Measurements from ENCODE around the gene PSG2.
"Not testable (repeated sequence)": the region's sequence is repeated elsewhere in the genome, so short reads cannot be mapped to it uniquely, and the experiment has no call there.

Gene PSG2

DNA sequence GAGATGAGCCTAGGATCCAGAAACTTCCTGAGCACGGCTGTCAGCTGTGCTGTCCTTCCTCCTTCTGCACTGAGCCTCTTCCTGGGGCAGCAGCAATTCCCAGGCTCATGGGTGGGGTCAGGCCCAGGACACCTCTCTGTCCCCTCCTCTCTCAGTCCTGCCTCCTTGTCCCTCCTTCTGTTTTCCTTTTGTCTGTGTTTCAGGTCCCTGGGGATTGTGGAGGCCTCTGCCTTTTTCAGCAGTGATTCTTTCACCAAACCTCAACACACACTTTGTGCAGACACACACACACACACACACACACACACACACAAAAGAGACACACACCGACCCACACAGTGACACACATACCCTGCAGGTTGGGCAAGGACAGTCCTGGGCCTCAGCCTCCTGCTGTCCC lies at the start of gene PSG2:
Gene PSG2 (minus strand): TSS at position 101 of the 400 bp plus-strand sequence. CDS start 132 bp downstream, outside the sequence.
- H3K4me3 ChIP-seq (ENCODE audit: low read depth, low read length); DNase-seq (ENCODE audit: low read depth, low spot score); CTCF ChIA-PET; POLR2A ChIA-PET: not testable (repeated sequence)

GRCh38 chr19:43131281-43131842 lies 48.9 kb upstream of the PSG2 start:
- CTCF ChIA-PET; POLR2A ChIA-PET; DNase-seq (ENCODE audit: low read depth, low spot score); H3K4me3 ChIP-seq (ENCODE audit: low read depth, low read length): not testable (repeated sequence)

DNA sequence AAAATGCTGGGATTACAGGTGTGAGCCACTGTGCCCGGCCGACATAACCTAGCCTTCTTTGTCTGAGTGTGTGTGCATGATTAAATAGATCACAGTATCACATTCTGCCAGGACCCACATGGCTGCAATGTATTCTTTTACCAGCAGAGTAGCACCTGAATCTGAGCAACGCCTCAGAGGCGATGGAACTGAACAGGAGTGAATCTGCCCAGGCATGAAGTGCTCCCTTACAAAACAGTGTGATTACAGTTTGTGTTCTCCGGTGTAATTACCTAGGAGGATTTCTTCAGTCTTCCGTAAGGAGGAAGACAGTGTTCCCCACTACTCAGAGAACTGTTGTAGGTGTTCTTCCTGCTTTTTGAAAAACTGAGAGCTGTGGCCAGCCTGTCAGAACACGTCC lies 46.7 kb upstream of the PSG2 start:
- CTCF ChIA-PET; POLR2A ChIA-PET; DNase-seq (ENCODE audit: low read depth, low spot score); H3K4me3 ChIP-seq (ENCODE audit: low read depth, low read length): not testable (repeated sequence)

DNA sequence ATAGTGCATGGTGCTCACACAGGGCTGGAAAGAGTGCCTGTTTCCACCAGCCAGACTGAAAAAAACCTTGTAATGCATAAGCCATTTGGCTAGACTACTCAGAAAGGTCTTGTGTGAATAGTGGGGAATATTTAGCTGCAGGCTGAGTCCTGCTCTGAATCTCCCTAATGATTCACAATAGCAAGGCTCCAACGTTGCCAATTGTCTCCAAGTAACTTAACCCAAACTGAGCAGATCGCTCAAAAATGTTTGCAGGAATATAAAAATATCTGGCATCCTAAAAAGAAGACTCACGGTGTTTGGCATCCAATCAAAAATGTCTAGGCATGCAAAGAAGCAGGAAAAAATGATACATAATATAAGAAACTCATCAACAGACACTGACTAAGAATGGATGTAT lies 44.8 kb upstream of the PSG2 start:
- H3K4me3 ChIP-seq (ENCODE audit: low read depth, low read length); POLR2A ChIA-PET; CTCF ChIA-PET: not testable (repeated sequence)
- peak; percentile 96 for DNase-seq (ENCODE audit: low read depth, low spot score)

GRCh38 chr19:43126720-43127119 lies 44.2 kb upstream of the PSG2 start:
- no peak for DNase-seq (ENCODE audit: low read depth, low spot score)
- TF ChIP-seq, protein P1, sequence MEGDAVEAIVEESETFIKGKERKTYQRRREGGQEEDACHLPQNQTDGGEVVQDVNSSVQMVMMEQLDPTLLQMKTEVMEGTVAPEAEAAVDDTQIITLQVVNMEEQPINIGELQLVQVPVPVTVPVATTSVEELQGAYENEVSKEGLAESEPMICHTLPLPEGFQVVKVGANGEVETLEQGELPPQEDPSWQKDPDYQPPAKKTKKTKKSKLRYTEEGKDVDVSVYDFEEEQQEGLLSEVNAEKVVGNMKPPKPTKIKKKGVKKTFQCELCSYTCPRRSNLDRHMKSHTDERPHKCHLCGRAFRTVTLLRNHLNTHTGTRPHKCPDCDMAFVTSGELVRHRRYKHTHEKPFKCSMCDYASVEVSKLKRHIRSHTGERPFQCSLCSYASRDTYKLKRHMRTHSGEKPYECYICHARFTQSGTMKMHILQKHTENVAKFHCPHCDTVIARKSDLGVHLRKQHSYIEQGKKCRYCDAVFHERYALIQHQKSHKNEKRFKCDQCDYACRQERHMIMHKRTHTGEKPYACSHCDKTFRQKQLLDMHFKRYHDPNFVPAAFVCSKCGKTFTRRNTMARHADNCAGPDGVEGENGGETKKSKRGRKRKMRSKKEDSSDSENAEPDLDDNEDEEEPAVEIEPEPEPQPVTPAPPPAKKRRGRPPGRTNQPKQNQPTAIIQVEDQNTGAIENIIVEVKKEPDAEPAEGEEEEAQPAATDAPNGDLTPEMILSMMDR (IDR thresholded peaks at IDR 0.05; ENCODE audit: insufficient read depth, low read length, missing control alignments) = no peak
- CTCF ChIA-PET = no interaction called here
- no peak overlapping the region for H3K4me3 ChIP-seq (ENCODE audit: low read depth, low read length)
- POLR2A ChIA-PET = no interaction called here

DNA sequence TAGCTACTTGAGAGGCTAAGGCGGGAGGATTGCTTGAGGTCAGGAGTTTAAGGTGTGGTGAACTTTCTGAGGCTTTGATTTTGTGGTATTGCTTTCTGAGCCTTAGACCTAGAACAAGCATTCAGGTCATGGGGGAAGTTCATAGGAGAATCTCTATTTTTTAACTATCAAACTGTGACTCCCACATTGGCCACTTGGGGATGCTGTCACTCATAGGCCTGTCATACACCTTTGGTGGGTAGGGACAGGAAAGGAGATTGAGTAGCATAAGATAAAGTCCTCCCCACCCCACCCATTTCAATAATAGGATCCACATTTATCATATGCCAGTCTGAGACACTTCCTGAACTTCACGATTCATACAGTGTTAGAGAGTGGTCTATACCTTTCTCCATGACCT lies 41.9 kb upstream of the PSG2 start:
- no peak overlapping the region for H3K4me3 ChIP-seq (ENCODE audit: low read depth, low read length)
- ChIA-PET POLR2A (no interaction called here), CTCF (no interaction called here)

GRCh38 chr19:43120433-43121026 lies 38.0 kb upstream of the PSG2 start:
- POLR2A ChIA-PET; CTCF ChIA-PET; H3K4me3 ChIP-seq (ENCODE audit: low read depth, low read length): not testable (repeated sequence)
- DNase-seq (ENCODE audit: low read depth, low spot score) = peak; percentile 61

More for the DNA sequence above, 41.9 kb upstream of the PSG2 start:
- TF ChIP-seq, protein P1 (IDR thresholded peaks at IDR 0.05; ENCODE audit: insufficient read depth, low read length, missing control alignments) = no peak
- no peak for DNase-seq (ENCODE audit: low read depth, low spot score)

DNA sequence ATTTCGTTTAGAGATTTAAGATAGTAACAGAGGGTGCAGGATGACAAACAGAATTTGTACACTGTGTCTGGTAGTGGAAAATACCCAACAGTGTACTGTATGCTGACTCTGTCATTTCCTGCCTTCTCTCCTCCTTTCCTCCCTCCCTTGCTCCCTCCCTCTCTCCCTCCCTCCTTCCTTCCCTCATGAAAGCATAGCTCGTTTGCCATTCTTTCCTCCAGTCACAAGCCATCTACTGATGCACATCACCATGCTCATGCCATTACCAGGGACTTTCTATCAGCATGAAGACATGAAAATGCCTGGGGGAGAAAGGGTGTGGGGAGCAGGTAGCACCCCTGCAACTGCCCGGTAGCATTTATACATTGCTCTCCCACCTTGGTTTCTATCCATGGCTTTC lies 37.0 kb upstream of the PSG2 start:
- CTCF ChIA-PET; POLR2A ChIA-PET; H3K4me3 ChIP-seq (ENCODE audit: low read depth, low read length); DNase-seq (ENCODE audit: low read depth, low spot score): not testable (repeated sequence)

DNA sequence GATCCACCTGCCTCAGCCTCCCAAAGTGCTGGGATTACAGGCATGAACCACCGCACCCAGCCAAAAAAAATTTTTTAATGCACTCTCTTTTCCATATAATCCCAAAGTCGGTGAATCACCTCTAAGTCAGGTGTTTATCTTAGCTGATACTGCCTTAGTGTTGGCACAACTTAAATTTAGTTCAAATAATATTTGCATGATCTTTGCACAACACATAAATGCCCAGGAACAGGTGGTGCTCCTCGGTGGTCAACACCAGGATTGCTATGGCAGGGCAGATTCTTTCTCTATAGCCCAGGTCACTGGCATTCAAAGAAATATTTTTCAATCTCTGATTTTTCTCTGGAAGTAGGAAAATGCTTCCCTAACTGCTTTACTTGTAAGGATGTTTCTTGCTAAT lies 33.9 kb upstream of the PSG2 start:
- CTCF ChIA-PET; DNase-seq (ENCODE audit: low read depth, low spot score); H3K4me3 ChIP-seq (ENCODE audit: low read depth, low read length); POLR2A ChIA-PET: not testable (repeated sequence)

DNA sequence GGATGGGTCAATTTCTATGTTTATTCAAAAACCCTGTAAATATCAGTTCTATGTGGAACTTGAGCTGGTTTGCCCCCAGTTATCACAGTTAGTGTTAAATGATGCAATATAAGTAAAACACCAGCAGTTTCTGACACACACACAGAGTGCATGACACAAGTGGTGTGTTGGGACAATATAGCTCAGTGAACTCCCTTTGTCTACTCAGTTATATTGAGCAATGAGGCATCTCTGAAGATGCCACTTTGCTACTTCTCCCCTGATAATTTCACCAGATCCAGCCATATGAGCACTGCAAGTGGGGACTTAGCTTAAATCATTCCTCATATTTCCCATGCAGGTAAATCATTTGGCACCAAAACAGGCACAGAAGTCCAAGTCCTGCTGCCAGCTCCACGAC lies 33.0 kb upstream of the PSG2 start:
- H3K4me3 ChIP-seq (ENCODE audit: low read depth, low read length); POLR2A ChIA-PET; DNase-seq (ENCODE audit: low read depth, low spot score); CTCF ChIA-PET: not testable (repeated sequence)

DNA sequence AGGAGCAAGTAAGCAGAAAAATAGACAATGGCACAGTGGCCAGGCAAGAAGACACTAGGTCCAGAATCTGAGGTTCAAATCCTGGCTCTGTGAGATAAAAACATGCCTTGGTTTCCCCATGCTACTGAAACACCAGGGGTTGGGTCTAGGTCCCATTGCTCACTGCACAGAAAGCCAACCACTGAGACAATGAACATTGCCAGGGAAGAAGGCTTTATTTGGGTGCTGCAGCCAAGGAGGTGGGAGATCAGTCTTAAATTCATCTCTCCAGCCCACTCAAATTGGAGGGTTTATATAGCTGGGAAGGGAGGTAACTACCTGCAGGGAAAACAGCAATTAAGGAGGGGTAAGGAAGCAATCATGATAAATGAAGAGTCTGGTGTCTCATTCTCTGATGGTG lies 32.6 kb upstream of the PSG2 start:
- DNase-seq (ENCODE audit: low read depth, low spot score); H3K4me3 ChIP-seq (ENCODE audit: low read depth, low read length); POLR2A ChIA-PET; CTCF ChIA-PET: not testable (repeated sequence)

- CTCF ChIA-PET; H3K4me3 ChIP-seq (ENCODE audit: low read depth, low read length); POLR2A ChIA-PET: not testable (repeated sequence)
- peak; percentile 24 for DNase-seq (ENCODE audit: low read depth, low spot score)
Observed at GRCh38 chr19:43114626-43115025, 32.1 kb upstream of the PSG2 start.

DNA sequence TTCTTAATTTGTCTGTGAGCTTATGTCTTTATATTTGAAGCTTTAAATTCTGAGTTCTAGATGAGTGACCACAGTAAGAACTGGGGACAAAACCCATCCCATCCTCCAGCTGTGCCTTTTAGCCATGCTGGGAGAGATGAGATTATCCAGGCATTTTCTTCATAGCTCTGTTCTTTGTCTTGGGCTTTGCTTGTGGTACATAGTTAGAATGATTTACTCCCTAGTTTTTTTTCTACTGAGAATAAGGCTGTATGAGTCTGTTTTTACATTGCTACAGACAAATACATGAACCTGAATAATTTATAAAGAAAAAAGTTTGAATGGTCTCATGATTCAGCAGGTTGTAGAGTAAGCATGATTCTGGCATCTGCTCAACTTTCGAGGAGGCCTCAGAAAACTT lies 24.9 kb upstream of the PSG2 start:
- H3K4me3 ChIP-seq (ENCODE audit: low read depth, low read length); DNase-seq (ENCODE audit: low read depth, low spot score); POLR2A ChIA-PET: not testable (repeated sequence)
- CTCF ChIA-PET = interaction anchor here (6.3 kb wide), 1 partner anchor 101 kb away, joined by 53 read pairs; the partner anchor contains the start of gene PSG4
